ENCODE measurements around the gene TMEM170A. TPM values are rescaled to one million over a fixed set of nuclear protein-coding genes. Genes with fewer than 3 reads are reported as not detected.

Gene TMEM170A
- total and polyA plus RNA-seq, 10 of the 15 experiments (the other 5 are each of a cell fraction or from before 2014, with no cell fraction given), result 7.3 to 28.2 (median 20.9) TPM

DNA sequence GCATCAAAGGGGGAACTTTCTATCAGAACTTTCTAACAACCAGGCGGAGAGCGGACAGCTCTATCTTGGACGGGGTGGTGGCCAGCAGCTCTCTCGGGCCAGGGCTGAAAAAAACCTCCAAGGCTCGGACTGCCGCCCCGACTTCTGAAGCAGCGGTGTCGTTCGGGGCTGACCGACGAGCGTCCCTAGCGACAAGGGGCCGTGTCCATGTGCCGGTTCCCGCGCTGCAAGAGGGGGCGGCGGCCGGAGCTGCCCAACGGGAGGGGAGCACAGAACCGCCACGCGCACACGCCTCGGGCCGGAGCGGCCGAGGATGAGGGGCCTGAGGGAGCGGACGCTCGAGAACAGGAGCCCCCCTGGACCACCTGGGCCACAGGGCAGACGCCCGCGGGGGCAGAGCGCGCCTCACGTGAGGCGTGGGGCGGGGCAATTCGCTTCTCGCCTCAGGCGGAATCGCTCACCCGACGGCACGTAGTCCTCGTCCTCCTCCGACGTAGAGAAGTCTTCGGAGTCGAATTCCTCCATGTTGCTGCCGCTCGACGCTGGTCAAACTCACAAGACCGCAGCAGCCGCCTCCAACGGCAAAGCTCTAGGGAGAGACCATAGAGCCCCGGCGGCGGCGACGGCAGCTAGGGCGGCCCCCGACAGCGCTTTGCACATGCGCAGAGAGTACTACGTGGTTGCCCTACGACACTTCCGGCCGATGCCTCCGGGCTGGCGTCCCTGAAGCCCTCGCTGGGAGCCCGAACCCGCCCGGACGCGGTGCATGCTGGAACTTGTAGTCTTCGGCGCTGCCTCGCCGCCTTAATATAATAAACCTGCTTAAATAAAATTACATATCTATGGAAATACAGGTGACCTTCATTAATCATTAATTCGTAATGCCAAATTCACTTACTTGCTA is 31.4 kb downstream of the TMEM170A start, which contains the start of gene CFDP1 (continued):
- TF ChIP-seq ZNF687 (IDR thresholded peaks at IDR 0.05) (peak; percentile 68), ZBED1 (IDR thresholded peaks at IDR 0.05; ENCODE audit: borderline replicate concordance) (no peak), CHD2 (IDR thresholded peaks at IDR 0.05; ENCODE audit: borderline replicate concordance, low read depth, low read length) (peak; percentile 10; the same call in 1 of the 2 replicates), CREM (IDR thresholded peaks at IDR 0.05; ENCODE audit: low read depth) (peak; percentile 85; the same call in 1 of the 2 replicates), ZNF217 (IDR thresholded peaks at IDR 0.05) (peak; percentile 40; the same call in 1 of the 2 replicates), GATAD2B (conservative IDR thresholded peaks at IDR 0.05; ENCODE audit: low read depth) (peak; percentile 86), RAD51 (IDR thresholded peaks at IDR 0.05) (peak; percentile 35; the same call in 1 of the 2 replicates), MTA2 (IDR thresholded peaks at IDR 0.05; ENCODE audit: low read depth) (no peak), JUNB (IDR thresholded peaks at IDR 0.05) (no peak), CUX1 (IDR thresholded peaks at IDR 0.05; ENCODE audit: insufficient replicate concordance, low read depth, low read length) (no peak), E2F4 (IDR thresholded peaks at IDR 0.05; ENCODE audit: low read depth, low read length) (peak; percentile 74), NKRF (conservative IDR thresholded peaks at IDR 0.05) (peak; percentile 97), MAX (IDR thresholded peaks at IDR 0.05; ENCODE audit: low read depth, low read length) (peak; percentile 65; the same call in 1 of the 2 replicates), IKZF1 (conservative IDR thresholded peaks at IDR 0.05) (peak; percentile 100), BRCA1 (IDR thresholded peaks at IDR 0.05; ENCODE audit: low read depth, low read length) (no peak), BHLHE40 (IDR thresholded peaks at IDR 0.05; ENCODE audit: borderline replicate concordance in 1 of 2, low read depth in 2 of 2, low read length in 1 of 2) (peak; percentile 93 to 99)
